Bronchial epithelial cell (primary cell): ENCODE results near the gene SSTR3. TPM values are rescaled to one million over a fixed set of nuclear protein-coding genes. Genes with fewer than 3 reads are reported as not detected.
A peak's percentile ranks its signal among the peaks of the same experiment; 100 is the strongest.

Source experiments
- DNase-seq: peaks from one replicate; pipeline ENCODE4 v3.0.0-alpha.2; 2010; ENCODE audit warnings: low read depth
- FAIRE-seq: peaks from 2 replicates; lab custom pipeline; 2011; peaks lifted over from hg19 to GRCh38; lab: Jason Lieb, UNC
- H3K27me3 ChIP-seq: 2 replicates; pipeline ENCODE4 v1.5.1; 2011; ENCODE audit warnings: low read length; ENCODE audit not compliant: control insufficient read depth, insufficient read depth
- H3K36me3 ChIP-seq: 2 replicates; pipeline ENCODE4 v1.5.1; 2011; ENCODE audit warnings: low read length; ENCODE audit not compliant: control insufficient read depth, insufficient read depth
- H3K4me3 ChIP-seq: 2 replicates; pipeline ENCODE4 v1.5.1; 2011; ENCODE audit warnings: mild to moderate bottlenecking, low read depth, low read length, control low read depth
- CTCF ChIP-seq: IDR thresholded peaks from 2 replicates; pipeline ENCODE4 v1.5.1; 2011; ENCODE audit warnings: mild to moderate bottlenecking, moderate library complexity, low read length, control low read depth, inconsistent platforms; ENCODE audit not compliant: insufficient read depth, severe bottlenecking
- total RNA-seq: library from RNA; depleted of rRNA; stranded (reverse); fragments of >200 nt; gene quantifications from 2 replicates; pipeline ENCODE4 v1.2.1, GENCODE V29; 2014

Gene SSTR3
- total RNA-seq, 1 donor from 2014 or later: not detected

- TF ChIP-seq CTCF: no peak
- FAIRE-seq (no peak), DNase-seq (no peak)
- no peak overlapping the region for H3K4me3 ChIP-seq
- no peaks in the 10 kb centered on the region for H3K27me3 ChIP-seq
- no peaks in the 10 kb centered on the region for H3K36me3 ChIP-seq
Observed at GRCh38 chr22:37215890-37216289, 3.6 kb upstream of the SSTR3 start.

DNA sequence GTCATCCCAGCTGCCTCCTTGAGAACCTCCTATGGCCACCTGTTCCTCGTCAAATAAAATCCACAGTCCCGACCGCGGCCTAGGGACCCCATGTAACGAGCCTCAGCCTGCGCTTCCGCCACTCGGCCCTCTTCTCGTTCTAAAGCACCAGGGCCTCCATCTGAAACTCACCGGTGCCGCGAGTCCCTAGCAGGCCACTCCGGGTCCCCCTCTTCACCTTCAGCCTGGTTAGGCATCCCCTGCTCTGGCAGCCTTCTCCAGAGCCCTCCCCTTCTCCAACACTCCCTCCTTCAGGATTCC, 2.4 kb upstream of the SSTR3 start:
- no peak for DNase-seq
- no peaks in the 10 kb centered on the region for H3K36me3 ChIP-seq
- no peak overlapping the region for H3K4me3 ChIP-seq
- H3K27me3 ChIP-seq: no peaks in the 10 kb centered on the region
- TF ChIP-seq CTCF: no peak
- no peak for FAIRE-seq

GRCh38 chr22:37213941-37214730, 1.9 kb upstream of the SSTR3 start:
- H3K27me3 ChIP-seq: no peaks in the 10 kb centered on the region
- no peak for FAIRE-seq
- H3K36me3 ChIP-seq: no peaks in the 10 kb centered on the region
- no peak for TF ChIP-seq CTCF
- H3K4me3 ChIP-seq: no peak overlapping the region
- no peak for DNase-seq

GRCh38 chr22:37213218-37213855, 1.1 kb upstream of the SSTR3 start:
- DNase-seq: no peak
- no peak overlapping the region for H3K4me3 ChIP-seq
- TF ChIP-seq CTCF: no peak
- no peaks in the 10 kb centered on the region for H3K36me3 ChIP-seq
- peak; percentile 13 for FAIRE-seq
- no peaks in the 10 kb centered on the region for H3K27me3 ChIP-seq

DNA sequence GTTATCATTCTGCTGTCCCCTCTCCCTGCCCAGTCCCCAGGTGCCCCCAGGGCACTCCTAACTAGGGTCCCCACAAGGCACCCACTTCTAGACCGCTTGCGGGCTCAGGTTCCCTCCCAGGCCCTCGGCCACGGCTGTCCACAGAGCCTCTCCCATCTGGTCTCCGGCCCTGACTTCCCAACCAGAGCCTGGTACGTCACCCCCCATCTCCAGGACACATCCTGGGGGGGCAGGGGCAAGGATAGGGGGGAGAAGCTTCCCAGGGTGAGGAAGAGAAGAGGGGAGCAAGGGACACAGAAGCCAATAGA, 457 bp downstream of the SSTR3 start:
- FAIRE-seq (no peak), DNase-seq (no peak)
- Histone ChIP-seq H3K27me3 (no peaks in the 10 kb centered on the region), H3K4me3 (no peak overlapping the region), H3K36me3 (no peaks in the 10 kb centered on the region)
- no peak for TF ChIP-seq CTCF
